ENCODE data around the gene QARS1.

DNA sequence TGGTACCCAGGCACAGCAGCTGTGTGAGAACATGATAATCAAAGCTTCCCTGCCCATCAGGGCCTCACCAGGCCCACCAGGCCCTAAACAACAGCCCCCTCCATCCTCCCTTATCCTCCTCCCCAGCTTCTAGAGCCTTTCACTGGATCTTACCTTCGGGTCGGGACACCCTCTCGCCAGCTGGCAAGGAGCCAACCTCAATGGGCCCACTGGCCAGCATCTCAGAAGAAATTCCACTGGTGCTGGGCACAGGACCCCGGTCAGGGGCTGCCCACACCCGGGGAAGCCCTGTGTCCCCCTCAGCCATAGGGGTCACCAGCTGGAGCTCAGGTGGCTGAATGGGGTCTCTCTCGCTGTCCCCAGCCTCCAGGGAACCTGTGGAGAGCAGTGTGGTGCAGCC is 6.8 kb upstream of the QARS1 start:
- TF ChIP-seq SUZ12 (IDR thresholded peaks at IDR 0.05) (no peak), TARDBP (IDR thresholded peaks at IDR 0.05) (no peak), ELF4 (IDR thresholded peaks at IDR 0.05) (no peak), SP1 (IDR thresholded peaks at IDR 0.05) (no peak), FOXA1 (IDR thresholded peaks at IDR 0.05) (no peak), FOXM1 (IDR thresholded peaks at IDR 0.05; ENCODE audit: borderline replicate concordance) (no peak), BHLHE40 (IDR thresholded peaks at IDR 0.05; ENCODE audit: borderline replicate concordance) (no peak), FOXK2 (IDR thresholded peaks at IDR 0.05) (no peak), ZNF384 (IDR thresholded peaks at IDR 0.05) (no peak), HDGF (IDR thresholded peaks at IDR 0.05; ENCODE audit: borderline replicate concordance) (no peak), LEF1 (IDR thresholded peaks at IDR 0.05; ENCODE audit: borderline replicate concordance) (no peak), CTBP1 (IDR thresholded peaks at IDR 0.05; ENCODE audit: borderline replicate concordance) (no peak)
- TF ChIP-seq, protein P1, sequence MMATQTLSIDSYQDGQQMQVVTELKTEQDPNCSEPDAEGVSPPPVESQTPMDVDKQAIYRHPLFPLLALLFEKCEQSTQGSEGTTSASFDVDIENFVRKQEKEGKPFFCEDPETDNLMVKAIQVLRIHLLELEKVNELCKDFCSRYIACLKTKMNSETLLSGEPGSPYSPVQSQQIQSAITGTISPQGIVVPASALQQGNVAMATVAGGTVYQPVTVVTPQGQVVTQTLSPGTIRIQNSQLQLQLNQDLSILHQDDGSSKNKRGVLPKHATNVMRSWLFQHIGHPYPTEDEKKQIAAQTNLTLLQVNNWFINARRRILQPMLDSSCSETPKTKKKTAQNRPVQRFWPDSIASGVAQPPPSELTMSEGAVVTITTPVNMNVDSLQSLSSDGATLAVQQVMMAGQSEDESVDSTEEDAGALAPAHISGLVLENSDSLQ (IDR thresholded peaks at IDR 0.05), result no peak

Measured in HEK293T (cell line).